GM19438 (cell line): ENCODE measurements around the gene RMRP.

Experiments
- ATAC-seq: cut with Tn5 transposase; IDR thresholded peaks from one replicate; pipeline ENCODE4 v1.9.1; 2021; ENCODE audit warnings: low read depth; ENCODE audit not compliant: unreplicated experiment

Gene RMRP

GRCh38 chr9:35687972-35688557 lies 30.2 kb upstream of the RMRP start:
- ATAC-seq = no peak

GRCh38 chr9:35687306-35687705 lies 29.5 kb upstream of the RMRP start:
- no peak for ATAC-seq

- ATAC-seq = no peak
Observed at GRCh38 chr9:35686222-35687203, 28.7 kb upstream of the RMRP start.

- no peak for ATAC-seq
Observed at GRCh38 chr9:35685506-35685905, 27.7 kb upstream of the RMRP start.

- no peak for ATAC-seq
Observed at GRCh38 chr9:35684921-35685320, 27.1 kb upstream of the RMRP start.

GRCh38 chr9:35683323-35683722 lies 25.5 kb upstream of the RMRP start:
- ATAC-seq = no peak

- ATAC-seq = no peak
Observed at GRCh38 chr9:35682520-35683315, 24.9 kb upstream of the RMRP start.

GRCh38 chr9:35682051-35682450 lies 24.2 kb upstream of the RMRP start:
- ATAC-seq = no peak

GRCh38 chr9:35681341-35682002 lies 23.7 kb upstream of the RMRP start:
- ATAC-seq = no peak

- ATAC-seq = no peak
Observed at GRCh38 chr9:35680331-35681105, 22.7 kb upstream of the RMRP start.

- ATAC-seq = no peak
Observed at GRCh38 chr9:35679766-35680330, 22.0 kb upstream of the RMRP start.

- no peak for ATAC-seq
Observed at GRCh38 chr9:35679091-35679490, 21.3 kb upstream of the RMRP start.

GRCh38 chr9:35675732-35676392 lies 18.0 kb upstream of the RMRP start:
- ATAC-seq = no peak

GRCh38 chr9:35675204-35675603 lies 17.4 kb upstream of the RMRP start:
- no peak for ATAC-seq

GRCh38 chr9:35674025-35674361 lies 16.2 kb upstream of the RMRP start:
- ATAC-seq = no peak

GRCh38 chr9:35673132-35674024 lies 15.6 kb upstream of the RMRP start, which contains the start of gene CA9:
CA9 (plus strand) TSS chr9:35673928; CDS start chr9:35673960, 32 bp downstream.
- ATAC-seq = no peak

GRCh38 chr9:35669331-35670145 lies 11.7 kb upstream of the RMRP start:
- ATAC-seq = no peak
